A673 (cell line): Measurements from ENCODE around the gene COQ8B.

ENCODE experiments used
- EZH2 ChIP-seq: fragments of 200-600 bp; sonication (generic); IDR thresholded peaks from 2 replicates; pipeline ENCODE4 v1.6.1; 2017; ENCODE audit warnings: borderline replicate concordance, low read depth, mild to moderate bottlenecking, mixed read lengths, antibody characterized with exemption, low read length; ENCODE audit not compliant: poor library complexity, severe bottlenecking
- TF ChIP-seq, protein P1 (sequence below): fragments of 300-800, 200-600 bp; sonication (generic); conservative IDR thresholded peaks from 2 replicates; pipeline ENCODE4 v1.5.1; 2017; ENCODE audit warnings: low read depth, mild to moderate bottlenecking, antibody characterized with exemption, low read length, moderate library complexity, mixed read lengths

- TF ChIP-seq, protein P1, sequence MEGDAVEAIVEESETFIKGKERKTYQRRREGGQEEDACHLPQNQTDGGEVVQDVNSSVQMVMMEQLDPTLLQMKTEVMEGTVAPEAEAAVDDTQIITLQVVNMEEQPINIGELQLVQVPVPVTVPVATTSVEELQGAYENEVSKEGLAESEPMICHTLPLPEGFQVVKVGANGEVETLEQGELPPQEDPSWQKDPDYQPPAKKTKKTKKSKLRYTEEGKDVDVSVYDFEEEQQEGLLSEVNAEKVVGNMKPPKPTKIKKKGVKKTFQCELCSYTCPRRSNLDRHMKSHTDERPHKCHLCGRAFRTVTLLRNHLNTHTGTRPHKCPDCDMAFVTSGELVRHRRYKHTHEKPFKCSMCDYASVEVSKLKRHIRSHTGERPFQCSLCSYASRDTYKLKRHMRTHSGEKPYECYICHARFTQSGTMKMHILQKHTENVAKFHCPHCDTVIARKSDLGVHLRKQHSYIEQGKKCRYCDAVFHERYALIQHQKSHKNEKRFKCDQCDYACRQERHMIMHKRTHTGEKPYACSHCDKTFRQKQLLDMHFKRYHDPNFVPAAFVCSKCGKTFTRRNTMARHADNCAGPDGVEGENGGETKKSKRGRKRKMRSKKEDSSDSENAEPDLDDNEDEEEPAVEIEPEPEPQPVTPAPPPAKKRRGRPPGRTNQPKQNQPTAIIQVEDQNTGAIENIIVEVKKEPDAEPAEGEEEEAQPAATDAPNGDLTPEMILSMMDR: no peak
- no peak for TF ChIP-seq EZH2
These were observed 39.5 kb downstream of the COQ8B start for GRCh38 chr19:40677156-40677555.
